ENCODE measurements around the gene YBEY.

YBEY gene

DNA sequence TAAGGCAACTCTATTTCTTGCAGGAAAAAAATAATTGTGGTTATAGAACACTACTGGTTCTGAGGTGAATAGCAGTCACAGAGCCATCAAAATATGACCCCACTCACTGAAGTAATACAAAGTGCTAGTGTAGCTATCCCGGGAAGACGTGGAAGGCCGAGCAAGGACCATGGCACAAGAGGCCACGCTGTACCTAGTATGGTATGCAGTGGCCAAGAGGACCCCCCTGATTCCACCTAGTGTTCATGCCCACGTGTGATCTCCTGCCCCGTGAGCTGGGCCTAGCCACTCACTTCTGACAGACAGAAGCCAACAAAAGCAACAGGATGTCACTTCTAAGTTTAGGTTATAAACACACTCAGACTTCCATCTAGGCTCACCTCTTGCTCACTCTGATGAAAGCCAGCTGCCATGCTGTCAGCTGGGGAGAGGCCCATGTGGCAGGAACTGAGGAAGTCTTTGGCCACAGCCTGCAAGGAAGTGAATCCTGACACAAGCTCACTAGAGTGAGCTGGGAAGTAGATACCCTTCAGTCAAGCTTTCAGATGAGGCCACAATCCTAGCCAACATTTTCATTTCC lies 35.9 kb upstream of the YBEY start:
- peaks cover 15% of the 10 kb centered on the region for H3K4me1 Mint-ChIP-seq
- TF ChIP-seq, protein P1, sequence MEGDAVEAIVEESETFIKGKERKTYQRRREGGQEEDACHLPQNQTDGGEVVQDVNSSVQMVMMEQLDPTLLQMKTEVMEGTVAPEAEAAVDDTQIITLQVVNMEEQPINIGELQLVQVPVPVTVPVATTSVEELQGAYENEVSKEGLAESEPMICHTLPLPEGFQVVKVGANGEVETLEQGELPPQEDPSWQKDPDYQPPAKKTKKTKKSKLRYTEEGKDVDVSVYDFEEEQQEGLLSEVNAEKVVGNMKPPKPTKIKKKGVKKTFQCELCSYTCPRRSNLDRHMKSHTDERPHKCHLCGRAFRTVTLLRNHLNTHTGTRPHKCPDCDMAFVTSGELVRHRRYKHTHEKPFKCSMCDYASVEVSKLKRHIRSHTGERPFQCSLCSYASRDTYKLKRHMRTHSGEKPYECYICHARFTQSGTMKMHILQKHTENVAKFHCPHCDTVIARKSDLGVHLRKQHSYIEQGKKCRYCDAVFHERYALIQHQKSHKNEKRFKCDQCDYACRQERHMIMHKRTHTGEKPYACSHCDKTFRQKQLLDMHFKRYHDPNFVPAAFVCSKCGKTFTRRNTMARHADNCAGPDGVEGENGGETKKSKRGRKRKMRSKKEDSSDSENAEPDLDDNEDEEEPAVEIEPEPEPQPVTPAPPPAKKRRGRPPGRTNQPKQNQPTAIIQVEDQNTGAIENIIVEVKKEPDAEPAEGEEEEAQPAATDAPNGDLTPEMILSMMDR (IDR thresholded peaks at IDR 0.05): no peak
- DNase-seq: no peak
- peak overlapping the region; percentile 78 for H3K27ac Mint-ChIP-seq
- H3K36me3 Mint-ChIP-seq (ENCODE audit: low read depth): peaks cover 76% of the 10 kb centered on the region
- no peaks in the 10 kb centered on the region for H3K9me3 Mint-ChIP-seq
- no peak overlapping the region for H3K4me3 Mint-ChIP-seq
- H3K27me3 Mint-ChIP-seq (ENCODE audit: low read depth, poor library complexity): peaks cover 4% of the 10 kb centered on the region

DNA sequence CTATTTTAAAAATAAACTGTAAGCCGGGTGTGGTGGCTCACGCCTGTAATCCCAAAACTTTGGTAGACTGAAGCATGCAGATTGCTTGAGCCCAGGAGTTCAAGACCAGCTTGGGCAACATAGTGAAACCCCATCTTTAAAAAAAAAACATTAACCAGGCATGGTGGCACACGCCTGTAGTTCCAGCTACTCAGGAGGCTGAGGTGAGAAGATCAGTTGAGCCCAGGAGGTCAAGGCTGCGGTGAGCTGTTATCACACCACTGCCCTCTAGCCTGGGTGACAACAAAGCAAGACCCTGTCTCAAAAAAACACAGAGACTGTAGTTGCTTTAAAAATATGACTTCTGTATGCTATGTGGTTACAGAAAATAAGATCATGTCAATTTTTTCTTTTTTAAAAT lies 33.3 kb upstream of the YBEY start:
- peaks cover 15% of the 10 kb centered on the region for H3K4me1 Mint-ChIP-seq
- H3K4me3 Mint-ChIP-seq: no peak overlapping the region
- peaks cover 4% of the 10 kb centered on the region for H3K27me3 Mint-ChIP-seq (ENCODE audit: low read depth, poor library complexity)
- H3K9me3 Mint-ChIP-seq: no peaks in the 10 kb centered on the region
- no peak for DNase-seq
- TF ChIP-seq, protein P1 (IDR thresholded peaks at IDR 0.05): no peak
- peaks cover 79% of the 10 kb centered on the region for H3K36me3 Mint-ChIP-seq (ENCODE audit: low read depth)
- H3K27ac Mint-ChIP-seq: no peak overlapping the region

- Mint-ChIP-seq H3K9me3 (no peaks in the 10 kb centered on the region), H3K36me3 (ENCODE audit: low read depth) (peaks cover 82% of the 10 kb centered on the region), H3K4me1 (peaks cover 15% of the 10 kb centered on the region), H3K27me3 (ENCODE audit: low read depth, poor library complexity) (peaks cover 4% of the 10 kb centered on the region), H3K27ac (peak overlapping the region; percentile 89), H3K4me3 (no peak overlapping the region)
- no peak for DNase-seq
- TF ChIP-seq, protein P1 (IDR thresholded peaks at IDR 0.05): no peak
Measured at GRCh38 chr21:46253610-46254124, 32.5 kb upstream of the YBEY start.

DNA sequence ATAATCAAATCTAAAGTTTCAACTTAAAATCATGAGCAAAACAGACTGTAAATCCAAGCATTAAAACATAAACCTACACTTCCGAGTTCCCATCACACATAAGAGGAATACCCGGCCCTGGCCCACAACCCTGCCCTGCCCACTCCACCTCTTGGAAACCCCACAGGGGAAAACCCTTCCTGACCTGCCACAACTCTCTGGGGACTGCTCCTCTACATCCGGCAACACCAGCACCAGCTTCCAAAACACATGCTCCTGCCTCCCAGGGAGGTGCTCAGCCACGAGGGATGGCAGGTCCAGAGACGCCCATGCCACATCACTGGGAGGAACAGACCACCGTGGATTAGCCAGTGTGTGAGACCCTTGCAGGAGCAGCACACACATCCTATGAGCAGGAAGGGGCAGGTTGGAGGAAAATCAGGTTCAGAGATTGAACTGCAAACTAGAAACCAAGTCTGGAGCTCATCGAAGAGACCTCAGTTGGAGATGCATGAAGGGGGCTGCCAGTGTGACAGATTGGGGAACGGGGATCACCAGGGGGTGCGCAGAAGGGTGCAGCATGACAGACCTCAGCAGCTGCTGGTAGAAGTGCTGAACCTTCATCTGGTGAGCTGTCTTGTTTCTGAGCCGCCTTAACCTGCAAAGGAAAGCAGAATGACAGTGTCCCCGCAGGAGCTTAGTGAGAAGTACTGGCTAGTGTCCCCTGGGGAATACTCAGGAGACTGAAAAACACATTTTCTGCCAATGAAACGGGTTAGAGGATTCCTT lies 31.8 kb upstream of the YBEY start:
- peaks cover 84% of the 10 kb centered on the region for H3K36me3 Mint-ChIP-seq (ENCODE audit: low read depth)
- H3K4me3 Mint-ChIP-seq: no peak overlapping the region
- peaks cover 4% of the 10 kb centered on the region for H3K27me3 Mint-ChIP-seq (ENCODE audit: low read depth, poor library complexity)
- no peaks in the 10 kb centered on the region for H3K9me3 Mint-ChIP-seq
- peaks cover 15% of the 10 kb centered on the region for H3K4me1 Mint-ChIP-seq
- peak overlapping the region; percentile 89 for H3K27ac Mint-ChIP-seq
- DNase-seq: no peak
- TF ChIP-seq, protein P1 (IDR thresholded peaks at IDR 0.05): no peak

DNA sequence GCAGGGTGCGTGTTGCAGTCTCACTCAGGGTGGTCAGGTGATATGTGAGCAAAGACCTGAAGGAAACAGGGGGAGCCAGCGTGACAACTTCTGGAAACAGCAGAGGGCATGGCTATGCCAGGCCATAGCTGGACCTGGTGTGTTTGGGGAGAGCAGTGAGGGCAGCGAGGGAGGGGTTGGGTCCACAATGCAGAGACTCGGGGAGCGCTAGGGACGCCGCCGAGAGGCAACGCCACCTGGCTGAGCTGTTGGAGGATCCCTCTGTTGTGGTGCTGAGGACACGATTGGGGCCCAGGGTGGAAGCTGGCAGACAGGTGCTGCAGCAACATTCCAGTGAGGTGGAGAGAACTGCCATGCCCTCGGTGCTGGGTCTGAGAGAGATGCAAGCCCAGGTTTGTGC lies 31.0 kb upstream of the YBEY start:
- Mint-ChIP-seq H3K9me3 (no peaks in the 10 kb centered on the region), H3K4me3 (no peak overlapping the region), H3K36me3 (ENCODE audit: low read depth) (peaks cover 80% of the 10 kb centered on the region), H3K27ac (peak overlapping the region; percentile 88), H3K4me1 (peaks cover 15% of the 10 kb centered on the region), H3K27me3 (ENCODE audit: low read depth, poor library complexity) (peaks cover 4% of the 10 kb centered on the region)
- no peak for DNase-seq
- TF ChIP-seq, protein P1 (IDR thresholded peaks at IDR 0.05): no peak
